HG03460 (cell line): ENCODE results near the gene SCLY.
"Not testable (repeated sequence)": the region's sequence is repeated elsewhere in the genome, so short reads cannot be mapped to it uniquely, and the experiment has no call there.

Experiments
- ATAC-seq: cut with Tn5 transposase; IDR thresholded peaks from one replicate; pipeline ENCODE4 v1.9.1; 2021; ENCODE audit not compliant: unreplicated experiment

Gene SCLY

DNA sequence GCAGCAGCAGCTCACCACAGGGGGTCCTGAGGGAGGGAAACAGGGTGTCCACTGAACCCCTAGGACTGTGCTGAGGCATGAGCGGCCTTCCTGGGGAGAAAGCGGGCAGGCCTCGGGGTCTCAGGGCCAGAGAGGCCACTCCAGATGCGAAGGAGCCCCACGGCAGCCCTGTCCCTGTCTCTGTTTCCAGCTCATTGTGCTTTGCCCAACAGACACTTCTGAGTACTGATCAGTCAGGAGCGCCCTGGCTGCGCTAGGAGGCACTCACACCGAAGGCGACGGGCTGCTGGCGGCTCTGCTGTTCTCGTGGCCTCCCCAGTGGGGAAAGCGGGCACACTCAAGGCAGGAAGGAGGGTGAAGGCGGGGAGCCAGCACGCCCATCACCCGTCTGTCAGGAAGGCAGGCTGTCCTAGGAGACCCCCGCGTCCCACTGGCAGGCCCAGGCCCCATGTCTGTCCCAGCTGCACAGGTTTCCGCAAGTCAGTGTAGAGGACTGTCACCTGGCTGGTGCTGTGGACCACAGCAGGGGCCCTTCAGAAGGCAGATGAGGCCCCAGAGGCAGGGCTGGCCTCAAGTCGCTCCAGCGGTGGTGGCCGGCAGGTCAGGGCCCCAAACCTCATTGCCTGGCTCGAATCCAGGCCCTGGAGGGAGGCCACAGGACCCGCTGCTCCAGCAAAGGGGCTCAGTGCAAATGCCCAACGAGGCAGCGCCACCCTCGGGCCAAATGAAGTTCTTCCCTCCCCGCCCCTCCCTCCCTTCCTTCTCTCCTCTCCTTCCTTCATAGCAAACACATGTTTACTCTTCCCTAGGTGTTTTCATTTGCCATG lies 46.1 kb downstream of the SCLY start:
- ATAC-seq, result no peak

DNA sequence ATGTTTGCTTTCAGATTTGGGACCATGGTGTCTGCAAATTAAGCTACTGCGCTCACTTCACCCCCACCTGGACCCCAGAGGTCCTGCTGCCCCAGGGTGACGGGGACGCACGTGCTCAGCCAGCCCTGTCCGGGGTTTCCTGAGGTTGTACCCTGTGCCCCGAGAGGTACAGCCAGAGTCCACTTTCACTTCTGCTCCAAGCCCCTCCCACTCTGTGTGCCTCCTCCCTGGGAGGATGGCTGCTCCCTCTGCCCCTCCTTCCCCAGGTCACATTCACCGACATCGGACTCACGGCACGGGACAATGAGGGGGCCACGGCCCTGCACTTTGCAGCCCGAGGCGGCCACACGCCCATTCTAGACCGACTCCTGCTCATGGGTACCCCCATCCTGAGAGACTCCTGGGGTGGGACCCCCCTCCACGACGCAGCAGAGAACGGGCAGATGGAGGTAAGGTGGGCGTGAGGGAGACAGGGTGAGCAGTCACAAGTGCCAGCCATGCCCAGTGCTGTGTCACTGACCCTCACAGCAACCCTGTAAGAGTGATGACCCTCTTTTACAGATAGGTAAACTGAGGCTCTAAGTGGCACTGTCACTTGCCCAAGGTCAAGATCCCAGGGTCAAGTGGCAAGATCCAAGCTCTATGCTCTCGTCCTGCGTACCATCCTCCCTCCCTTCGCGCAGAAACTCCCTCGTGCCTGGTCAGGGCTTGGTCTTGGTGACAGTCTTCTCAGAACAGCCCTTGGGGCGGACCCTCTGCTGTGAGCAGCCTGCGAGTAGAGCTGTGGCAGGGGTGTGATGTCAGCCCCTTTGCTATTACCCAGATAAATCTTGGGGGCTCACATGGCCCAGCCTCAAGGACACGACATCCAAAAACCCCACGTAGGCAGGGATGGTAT lies 47.0 kb downstream of the SCLY start:
- peak; percentile 62 for ATAC-seq

DNA sequence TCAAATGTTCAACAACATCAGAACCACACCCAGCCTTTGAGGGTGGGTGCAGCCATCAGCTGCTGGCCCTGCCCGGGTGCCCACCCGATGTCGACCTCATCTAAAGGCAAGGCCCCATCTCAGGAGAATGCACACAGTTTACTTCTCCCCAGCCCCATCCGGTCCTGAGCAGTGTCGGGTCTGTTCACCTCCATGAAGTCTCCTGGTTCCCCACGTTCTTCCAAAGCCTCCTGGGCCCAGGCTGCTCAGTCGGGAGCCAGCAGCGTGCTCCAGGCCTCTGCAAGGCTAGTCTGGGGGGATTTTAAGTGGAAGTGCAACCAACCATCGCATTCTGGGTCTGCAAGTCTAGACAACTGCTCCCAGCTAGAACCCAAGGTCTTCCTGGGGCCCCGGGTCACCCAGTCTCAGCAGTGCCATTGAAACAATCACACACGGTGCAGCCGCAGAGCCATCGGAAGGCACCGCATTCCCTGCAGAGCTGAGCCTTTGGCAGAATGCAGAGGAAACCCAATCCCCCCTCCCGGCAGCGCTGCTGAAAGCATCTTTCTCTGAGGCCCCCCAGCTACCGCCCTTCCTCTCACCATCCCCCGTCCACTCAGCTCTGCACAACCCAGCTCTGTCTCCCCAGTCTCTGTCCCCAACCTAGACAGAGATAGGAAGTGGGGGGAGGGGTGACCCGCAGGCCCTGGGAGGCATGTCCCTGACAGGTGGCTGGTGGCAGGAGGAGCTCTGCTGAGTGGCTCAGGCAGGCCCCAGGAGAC lies 47.8 kb downstream of the SCLY start:
- ATAC-seq, result peak; percentile 81

DNA sequence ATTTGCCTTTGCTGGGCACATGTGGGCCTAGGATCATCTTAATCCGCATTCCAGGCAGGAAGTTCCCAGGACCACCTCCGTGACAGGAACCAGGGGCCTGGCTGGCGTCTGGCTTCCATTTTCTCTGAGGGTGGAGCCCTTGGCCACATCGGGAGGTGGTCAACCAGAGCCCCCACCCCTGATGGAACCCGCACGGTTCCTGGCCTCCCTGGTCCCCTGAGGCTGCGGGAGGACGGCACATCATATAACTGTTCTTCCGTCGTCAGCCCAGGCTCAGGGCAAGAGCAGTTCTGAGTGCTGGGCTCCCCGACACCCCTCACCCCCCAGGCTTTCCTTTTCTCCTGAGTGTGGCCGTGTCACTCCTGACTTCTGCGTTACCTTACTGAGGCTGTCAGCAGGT lies 52.8 kb downstream of the SCLY start:
- ATAC-seq, result no peak

DNA sequence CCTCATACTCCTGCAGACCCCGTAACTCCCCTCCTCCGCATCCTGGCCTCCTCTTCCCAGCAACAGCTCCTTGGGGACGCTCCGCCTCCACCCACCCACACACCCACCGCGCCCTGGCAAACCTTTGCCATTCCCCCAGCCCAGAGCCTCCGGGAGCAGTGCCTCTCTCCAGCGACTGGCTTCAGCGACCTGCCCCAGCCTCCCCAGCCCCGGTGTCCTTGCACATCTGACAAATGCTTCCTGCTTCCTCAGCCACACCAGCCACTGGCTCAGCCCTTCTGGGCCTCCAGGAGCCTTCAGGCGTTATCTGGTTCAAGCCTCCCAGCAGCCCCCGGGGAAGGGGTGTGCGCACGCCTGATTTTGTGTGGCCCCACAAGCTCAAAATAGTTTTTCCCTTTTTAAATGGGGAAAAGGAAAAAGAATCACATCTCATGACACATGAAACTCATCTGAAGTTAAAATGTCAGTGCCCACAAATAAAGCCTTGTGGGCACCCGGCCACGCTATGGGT lies 53.6 kb downstream of the SCLY start:
- no peak for ATAC-seq

DNA sequence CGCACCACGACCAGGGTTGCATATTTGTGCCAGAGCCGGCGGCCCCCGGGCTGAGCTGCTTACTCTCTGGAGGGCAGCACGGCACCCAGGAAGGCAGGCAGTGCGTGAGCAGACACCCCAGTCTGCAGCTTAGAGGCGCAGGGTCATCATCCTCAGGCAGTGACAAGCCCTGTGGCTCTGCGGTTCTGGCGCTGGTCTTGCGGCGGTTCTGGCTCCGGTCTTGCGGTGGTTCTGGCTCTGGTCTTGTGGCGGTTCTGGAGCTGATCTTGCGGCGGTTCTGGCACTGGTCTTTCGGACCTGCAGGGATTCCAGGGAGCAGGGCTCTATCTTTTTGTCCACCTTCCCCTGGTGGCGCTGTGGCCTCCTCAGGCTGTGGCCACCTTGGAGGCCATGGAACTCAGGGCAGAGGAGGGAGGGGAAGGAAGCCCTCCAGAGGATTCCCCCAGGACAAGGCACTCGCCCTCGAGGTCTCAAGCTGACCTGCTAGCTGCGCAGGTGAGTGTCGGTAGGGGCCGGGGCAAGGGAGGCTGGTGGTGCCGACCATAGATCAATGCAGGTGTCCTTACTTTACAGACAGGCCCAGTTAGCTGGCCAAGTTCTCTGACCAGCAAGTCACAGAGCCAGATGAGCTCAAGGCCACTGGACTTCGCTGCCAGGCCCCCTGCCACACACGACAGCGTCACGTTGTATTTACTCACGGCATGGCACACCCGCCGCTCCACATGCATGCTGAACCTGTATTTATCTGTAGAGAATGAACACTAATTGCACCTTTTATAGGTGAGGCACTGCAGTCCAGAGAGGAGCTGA lies 54.3 kb downstream of the SCLY start:
- ATAC-seq, result no peak

DNA sequence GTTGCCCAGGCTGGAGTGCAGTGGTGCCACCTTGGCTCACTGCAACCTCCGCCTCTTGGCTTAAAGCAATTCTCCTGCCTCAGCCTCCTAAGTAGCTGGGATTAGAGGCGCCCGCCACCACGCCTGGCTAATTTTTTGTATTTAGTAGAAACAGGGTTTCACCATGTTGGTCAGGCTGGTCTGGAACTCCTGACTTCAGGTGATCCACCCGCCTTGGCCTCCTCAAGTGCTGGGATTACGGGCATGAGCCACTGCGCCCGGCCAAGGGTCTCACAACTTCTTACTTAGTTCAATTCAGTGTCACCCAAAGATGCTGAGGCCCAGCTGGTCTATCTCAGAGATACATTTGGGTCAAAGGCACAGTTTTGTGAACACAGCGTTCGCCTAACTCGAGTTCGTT lies 54.9 kb downstream of the SCLY start:
- ATAC-seq, result not testable (repeated sequence)

DNA sequence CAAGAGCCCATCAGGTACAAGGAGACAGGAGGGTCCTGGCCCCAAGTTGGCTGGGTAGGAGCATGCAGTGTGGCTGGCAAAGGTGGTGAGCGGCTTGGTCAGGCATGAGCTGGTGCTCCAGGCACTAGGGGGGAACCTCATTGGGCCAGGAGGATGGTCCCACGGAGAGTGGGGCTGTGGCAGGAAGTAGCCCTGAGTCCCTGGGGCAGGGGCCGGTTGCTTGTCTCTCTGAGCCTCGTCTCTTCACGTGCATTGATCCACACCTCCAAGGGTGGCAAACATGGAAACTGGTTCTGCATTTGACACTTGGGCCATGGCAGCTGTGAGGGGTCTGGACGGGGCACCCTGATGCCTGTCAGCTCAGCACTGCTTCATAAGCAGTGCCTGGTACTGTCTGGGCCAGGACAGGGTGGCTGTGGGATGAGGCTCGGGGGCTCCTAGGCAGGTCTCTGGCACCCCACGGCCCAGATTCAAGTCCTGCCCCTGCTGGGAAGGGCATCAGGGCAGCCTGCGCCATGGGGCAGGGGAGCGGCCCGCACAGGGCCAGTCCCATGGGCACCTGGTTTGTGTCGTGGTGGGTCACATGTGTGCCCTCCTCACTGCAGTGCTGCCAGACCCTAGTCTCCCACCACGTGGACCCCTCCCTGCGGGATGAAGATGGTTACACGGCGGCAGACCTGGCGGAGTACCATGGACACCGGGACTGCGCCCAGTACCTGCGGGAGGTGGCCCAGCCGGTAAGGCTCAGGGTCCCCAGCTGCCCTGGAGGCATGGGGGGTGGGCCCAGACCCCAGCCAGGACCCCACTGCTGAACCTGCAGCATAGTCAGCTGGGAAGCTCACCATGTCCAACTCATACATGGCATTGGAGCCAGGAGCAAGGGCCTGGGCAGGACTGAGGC lies 55.7 kb downstream of the SCLY start:
- ATAC-seq, result no peak

DNA sequence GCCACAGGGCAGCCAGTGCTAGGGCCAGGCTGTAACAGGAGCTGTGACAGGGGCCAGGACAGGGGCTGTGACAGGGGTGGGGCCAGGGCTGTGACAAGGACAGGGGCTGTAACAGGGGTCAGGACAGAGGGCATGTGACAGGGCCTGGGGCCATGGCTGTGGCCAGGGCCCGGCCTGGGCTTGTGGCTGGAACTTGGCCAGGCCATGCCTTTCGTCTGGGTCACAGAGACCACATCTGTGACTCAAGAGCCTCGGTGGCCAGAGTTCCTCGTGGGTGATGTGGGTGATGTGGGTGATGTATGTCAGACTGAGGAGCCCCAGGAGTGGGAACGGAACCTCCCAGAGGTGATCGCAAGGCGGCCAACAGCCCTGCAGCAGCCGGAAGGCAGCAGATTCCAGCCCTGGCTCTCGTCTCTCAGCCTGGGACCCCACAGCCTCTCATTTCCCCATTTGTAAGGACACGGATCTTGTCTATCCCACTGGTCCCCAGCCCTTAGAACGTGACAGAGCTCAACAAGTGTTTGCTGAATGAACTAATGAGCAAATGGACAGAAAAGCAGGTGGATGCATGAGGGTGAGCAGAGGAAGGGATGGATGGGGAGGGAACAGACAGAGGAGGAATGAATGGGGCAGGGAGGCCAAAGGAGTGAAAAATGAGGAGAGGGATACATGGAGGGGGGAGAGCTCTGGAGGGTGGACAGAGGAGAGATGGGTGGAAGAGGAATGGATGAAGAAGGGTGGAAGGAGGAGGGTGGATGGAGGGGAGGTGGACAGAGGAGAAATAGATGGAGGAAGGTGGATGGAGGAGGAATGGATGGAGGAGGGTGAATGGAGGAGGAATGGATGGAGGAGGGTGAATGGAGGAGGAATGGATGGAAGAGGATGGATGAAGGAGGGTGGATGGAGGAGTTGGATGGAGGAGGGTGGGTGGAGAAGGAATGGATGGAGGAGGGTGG lies 56.7 kb downstream of the SCLY start:
- ATAC-seq, result no peak

DNA sequence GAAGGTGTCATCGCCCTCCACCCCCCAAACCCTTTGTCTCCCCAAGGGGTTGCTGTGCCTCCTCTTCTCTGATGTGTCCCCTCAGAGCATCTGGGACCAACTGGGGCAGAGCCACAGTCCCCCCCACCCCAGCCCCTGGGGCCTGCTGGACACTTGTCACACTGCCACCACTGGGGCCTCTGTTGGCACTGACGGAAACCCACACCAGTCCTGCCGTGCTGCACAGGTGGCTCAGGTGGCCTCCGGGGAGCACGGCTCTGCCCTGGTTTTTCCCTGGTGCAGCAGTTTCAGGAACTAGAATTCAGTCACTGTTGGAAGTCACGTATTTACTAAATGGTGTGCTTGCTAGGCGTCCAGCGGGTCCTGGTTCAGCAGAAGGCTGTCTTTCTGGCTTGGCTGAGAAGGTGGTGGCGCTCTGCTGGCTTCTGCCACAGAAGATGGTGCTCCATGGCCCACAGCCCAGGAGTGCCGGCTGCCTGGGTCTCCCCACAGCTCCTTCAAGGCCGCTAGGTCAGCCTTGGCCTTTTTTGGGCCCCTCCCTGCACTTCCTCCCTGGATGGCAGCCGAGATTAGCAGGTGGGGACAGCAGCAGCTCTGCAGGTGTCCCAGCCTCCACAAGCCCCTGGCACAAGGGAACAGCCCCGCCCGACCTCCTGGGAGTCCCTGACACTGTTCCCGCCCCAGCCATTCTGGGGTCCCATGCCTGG lies 59.1 kb downstream of the SCLY start:
- ATAC-seq, result no peak

DNA sequence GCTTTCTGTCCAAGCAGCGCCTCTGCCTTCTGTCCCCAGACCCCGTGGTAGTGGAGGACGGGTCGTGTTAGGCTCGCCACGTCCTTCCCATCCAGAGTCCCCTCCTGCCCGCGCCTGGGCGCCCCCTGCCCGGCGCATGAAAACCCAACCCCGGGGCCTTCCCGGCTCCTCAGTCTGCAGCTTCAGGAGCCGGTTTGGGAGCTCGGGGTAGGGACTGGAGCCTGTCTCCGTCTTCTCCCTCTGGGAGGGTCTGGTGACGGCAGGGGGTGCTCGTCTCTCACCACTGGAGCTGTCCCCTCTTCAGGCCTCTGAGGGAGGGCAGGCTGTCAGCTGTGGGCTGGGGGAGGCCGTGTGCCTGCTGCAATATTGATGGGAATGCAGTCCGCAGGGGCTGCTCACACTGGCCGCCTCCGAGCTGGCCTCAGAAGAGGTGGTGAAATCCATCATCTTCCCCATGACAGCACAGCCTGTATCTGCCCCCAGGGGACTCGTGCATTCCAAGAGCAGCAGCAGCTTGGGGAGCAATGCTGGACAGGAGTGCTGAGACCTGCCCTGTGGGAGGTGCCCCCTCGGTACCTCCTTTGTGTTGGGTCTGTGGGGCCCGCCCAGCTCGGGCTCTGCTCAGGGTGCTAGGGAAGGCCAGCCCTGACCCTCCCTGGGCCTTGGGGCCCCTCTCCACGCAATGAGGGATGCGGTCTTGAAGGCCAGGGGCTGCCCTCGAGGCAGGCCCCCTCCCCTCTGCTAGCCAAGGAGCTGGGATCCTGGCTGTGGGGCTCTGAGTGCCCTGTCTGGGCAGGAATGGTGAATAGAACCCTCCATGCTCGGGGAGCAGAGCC lies 59.9 kb downstream of the SCLY start:
- no peak for ATAC-seq

DNA sequence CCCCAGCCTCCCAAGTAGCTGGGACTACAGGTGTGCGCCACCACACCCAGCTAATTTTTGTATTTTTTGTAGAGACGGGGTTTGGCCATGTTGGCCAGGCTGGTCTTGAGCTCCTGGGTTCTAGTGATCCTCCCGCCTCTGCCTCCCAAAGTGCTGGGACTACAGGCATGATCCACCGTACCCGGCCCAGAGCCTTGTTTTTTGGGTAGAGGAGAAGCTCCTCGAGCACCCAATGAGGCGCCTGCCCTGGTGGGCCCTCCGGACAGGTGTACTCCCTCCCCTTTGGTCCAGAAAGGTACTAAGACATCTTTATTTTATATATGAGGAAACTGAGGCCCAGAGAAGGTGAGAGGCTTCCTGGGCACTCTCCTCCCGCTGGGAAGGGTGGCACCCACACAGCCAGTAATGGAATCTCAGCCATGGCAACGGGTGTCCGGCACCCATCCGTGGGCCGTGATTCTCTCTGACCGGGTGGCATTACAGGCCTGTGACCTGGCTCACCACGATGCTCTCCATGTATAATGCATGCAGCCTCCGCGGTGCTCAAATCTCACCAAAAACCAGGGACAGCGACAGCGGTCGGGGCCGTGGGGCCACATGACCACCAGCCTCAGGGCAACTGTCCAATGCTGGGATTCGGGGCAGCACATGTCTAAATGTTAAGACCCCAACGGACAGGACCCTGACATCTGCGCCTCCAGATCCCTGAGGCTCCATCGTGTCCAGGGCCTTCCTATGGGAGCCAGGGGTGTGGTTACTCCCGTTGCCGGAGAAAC lies 60.9 kb downstream of the SCLY start:
- ATAC-seq, result no peak

DNA sequence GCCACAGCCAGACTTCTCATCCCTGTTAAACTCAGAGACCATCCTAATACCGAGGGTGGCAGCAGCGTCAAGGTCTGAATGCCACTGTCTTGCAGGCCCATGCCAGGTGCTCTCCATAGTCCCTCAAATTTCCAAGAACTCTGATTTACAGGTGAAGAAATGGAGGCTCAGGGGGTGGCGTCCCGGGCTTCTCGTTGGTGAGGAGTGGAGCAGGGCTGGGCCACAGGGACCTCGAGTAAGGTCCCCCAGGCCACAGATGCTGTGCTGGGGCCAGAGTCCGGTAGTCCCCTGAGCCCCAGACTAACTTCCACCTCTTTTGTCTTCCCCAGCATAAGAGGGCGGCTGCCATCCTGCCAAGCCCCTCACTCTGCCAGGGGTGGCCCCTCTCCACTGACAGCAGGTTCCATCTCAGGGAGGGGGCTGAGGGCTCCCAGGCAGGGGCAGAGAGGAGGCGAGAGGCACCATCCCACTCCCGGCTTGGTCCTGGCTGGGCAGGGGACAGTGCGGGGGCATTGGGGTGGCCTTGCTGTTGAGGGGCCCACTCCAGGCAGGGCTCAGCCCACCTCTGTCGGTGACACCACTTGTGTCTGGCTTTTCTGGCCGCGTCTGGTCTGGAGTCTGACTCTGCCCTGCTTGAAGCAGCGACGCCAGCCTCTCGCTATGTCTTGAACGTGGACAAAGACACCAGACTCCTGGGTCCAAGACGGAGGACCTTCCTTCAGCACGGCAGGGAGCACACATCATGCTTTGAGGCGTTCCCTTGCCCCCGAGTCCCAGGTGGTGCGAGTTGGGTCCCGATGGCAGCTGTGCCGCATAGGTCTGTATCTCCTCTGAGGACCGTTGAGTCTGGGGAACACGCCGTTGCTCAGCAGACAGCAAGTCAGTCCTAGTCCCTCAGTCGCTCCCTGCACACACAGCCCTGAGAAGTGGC lies 61.8 kb downstream of the SCLY start:
- ATAC-seq, result no peak

DNA sequence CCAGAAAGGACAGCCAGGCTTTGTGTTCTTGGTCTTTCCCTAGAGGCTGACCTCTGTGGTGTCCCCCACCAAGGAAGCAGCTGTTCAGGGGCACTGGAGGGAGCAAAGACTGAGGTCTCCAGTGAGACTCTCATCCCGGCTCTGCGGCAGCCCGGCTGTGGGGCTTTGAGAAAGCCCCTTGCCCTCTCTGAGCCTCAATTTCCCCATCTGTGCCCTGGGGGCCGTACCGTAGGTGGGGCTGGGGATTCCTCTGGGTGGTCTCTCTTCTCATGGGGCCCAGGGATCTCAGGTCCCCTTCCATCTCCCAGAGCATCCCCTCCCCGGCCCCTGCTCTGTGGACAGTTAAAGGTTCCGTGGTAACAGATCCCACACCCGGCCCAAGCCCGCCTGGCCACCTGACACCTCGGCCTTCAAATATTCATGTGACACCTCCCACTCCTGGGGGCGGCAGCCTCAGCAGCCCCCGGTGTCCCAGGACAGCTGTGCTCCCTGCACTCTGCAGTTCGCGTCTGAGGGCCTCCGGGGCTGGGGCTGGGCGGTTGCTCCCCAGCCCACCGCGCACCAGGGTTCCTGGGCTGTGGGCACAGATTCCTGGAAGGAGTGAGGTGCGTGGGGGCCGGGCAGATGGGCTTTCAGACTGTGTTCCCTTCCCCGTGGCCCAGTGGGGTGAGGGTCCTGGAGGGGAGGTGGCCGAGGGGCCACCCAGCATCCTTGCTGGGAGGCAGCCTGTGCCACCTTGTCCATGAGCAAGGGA lies 62.6 kb downstream of the SCLY start:
- no peak for ATAC-seq
